ENCODE results near the gene EFCAB6.
"Not testable (repeated sequence)": the region's sequence is repeated elsewhere in the genome, so short reads cannot be mapped to it uniquely, and the experiment has no call there.

Gene EFCAB6

GRCh38 chr22:43706151-43706550, 106.0 kb downstream of the EFCAB6 start:
- DNase-seq: no peak

GRCh38 chr22:43704051-43704450, 108.1 kb downstream of the EFCAB6 start:
- DNase-seq: no peak

- no peak for DNase-seq
These were observed 113.7 kb downstream of the EFCAB6 start for GRCh38 chr22:43698403-43698802.

- no peak for DNase-seq
These were observed 114.2 kb downstream of the EFCAB6 start for GRCh38 chr22:43697894-43698293.

GRCh38 chr22:43693249-43693648, 118.9 kb downstream of the EFCAB6 start:
- DNase-seq: no peak

- DNase-seq: no peak
These were observed 122.7 kb downstream of the EFCAB6 start for GRCh38 chr22:43689356-43689755.

GRCh38 chr22:43682851-43683250, 129.3 kb downstream of the EFCAB6 start:
- no peak for DNase-seq

GRCh38 chr22:43681731-43682360, 130.3 kb downstream of the EFCAB6 start:
- DNase-seq: no peak

- DNase-seq: no peak
These were observed 141.6 kb downstream of the EFCAB6 start for GRCh38 chr22:43670513-43670912.

- DNase-seq: no peak
These were observed 142.9 kb downstream of the EFCAB6 start for GRCh38 chr22:43669190-43669589.

- no peak for DNase-seq
These were observed 144.4 kb downstream of the EFCAB6 start for GRCh38 chr22:43667656-43668055.

- no peak for DNase-seq
These were observed 145.6 kb downstream of the EFCAB6 start for GRCh38 chr22:43666457-43666856.

GRCh38 chr22:43658823-43659222, 153.3 kb downstream of the EFCAB6 start:
- no peak for DNase-seq

- DNase-seq: not testable (repeated sequence)
These were observed 155.5 kb downstream of the EFCAB6 start for GRCh38 chr22:43656581-43656980.

- no peak for DNase-seq
These were observed 157.8 kb downstream of the EFCAB6 start for GRCh38 chr22:43654271-43654670.

- DNase-seq: no peak
These were observed 159.3 kb downstream of the EFCAB6 start for GRCh38 chr22:43652845-43653244.

- DNase-seq: no peak
These were observed 168.7 kb downstream of the EFCAB6 start for GRCh38 chr22:43643387-43643786.

- no peak for DNase-seq
These were observed 169.5 kb downstream of the EFCAB6 start for GRCh38 chr22:43642319-43643206.

GRCh38 chr22:43639228-43639948, 172.7 kb downstream of the EFCAB6 start:
- DNase-seq: no peak

GRCh38 chr22:43637275-43638260, 174.5 kb downstream of the EFCAB6 start:
- no peak for DNase-seq

- DNase-seq: no peak
These were observed 176.0 kb downstream of the EFCAB6 start for GRCh38 chr22:43636086-43636485.

GRCh38 chr22:43635101-43635500, 177.0 kb downstream of the EFCAB6 start:
- no peak for DNase-seq
